ENCODE measurements around the gene RRH. TPM values are rescaled to one million over a fixed set of nuclear protein-coding genes. Genes with fewer than 3 reads are reported as not detected.

Gene RRH
- polyA plus RNA-seq, 1 donor (not counting 4 experiments of a cell fraction or from before 2014, with no cell fraction given), result 0.20 TPM

DNA sequence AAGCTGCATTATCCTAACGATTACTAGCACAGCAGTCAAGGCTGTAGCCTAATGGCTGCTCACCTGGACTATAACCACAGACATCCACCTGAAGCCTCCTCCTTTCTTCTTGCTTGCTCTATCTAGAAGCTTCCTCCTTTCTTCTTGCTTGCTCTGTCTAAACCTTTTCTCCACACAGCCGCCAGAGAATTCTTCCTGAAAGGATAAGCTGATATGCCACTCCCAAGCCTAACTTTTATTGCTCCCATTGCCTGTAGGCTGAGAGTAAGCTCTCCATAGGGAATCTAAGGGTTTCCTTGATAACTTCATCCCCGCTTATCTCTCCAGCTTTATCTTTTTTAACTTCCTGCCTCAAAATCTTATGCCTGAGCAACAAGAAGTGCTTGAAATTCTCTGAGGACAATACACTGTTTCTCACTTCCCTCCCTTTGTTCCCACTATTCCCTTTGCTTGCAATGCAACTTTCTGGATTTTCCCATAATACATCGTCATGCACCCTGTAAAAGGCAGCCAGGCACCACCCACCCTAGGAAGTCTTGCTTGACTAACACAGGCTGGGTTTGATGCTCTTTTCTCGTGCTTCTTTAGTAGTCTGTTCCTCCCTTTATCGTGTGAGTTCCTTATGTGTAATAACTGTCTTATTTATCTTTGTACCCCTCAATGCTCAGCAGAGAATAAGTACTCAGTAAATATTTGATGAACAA lies 18.8 kb downstream of the RRH start:
- DNase-seq (ENCODE audit: low read depth, low spot score) (no peak), FAIRE-seq (no peak)
- Histone ChIP-seq H3K27ac (ENCODE audit: control insufficient read depth, insufficient read depth, low read length) (no peak overlapping the region), H3K4me3 (ENCODE audit: control insufficient read depth in 2 of 3, extremely low read depth in 1 of 3, insufficient read depth in 2 of 3, low read depth in 1 of 3, low read length in 3 of 3) (no peak overlapping the region), H3K79me2 (ENCODE audit: control insufficient read depth, insufficient read depth, low read length) (no peaks in the 10 kb centered on the region), H3K36me3 (ENCODE audit: control insufficient read depth in 2 of 2, extremely low read depth in 1 of 2, insufficient read depth in 2 of 2, low read length in 2 of 2) (no peaks in the 10 kb centered on the region), H3K9me1 (ENCODE audit: control insufficient read depth, extremely low read depth, insufficient read depth, low read length) (no peaks in the 10 kb centered on the region), H4K20me1 (ENCODE audit: control insufficient read depth, extremely low read depth, insufficient read depth, low read length) (no peaks in the 10 kb centered on the region), H3K9ac (ENCODE audit: control insufficient read depth, extremely low read depth, insufficient read depth, low read length) (no peak overlapping the region), H3K9me3 (ENCODE audit: control insufficient read depth, low read depth, low read length) (no peaks in the 10 kb centered on the region), H2AFZ (ENCODE audit: control insufficient read depth, low read length) (no peak overlapping the region), H3K4me2 (ENCODE audit: control insufficient read depth, extremely low read depth, insufficient read depth, low read depth, low read length) (no peak overlapping the region), H3K4me1 (ENCODE audit: control insufficient read depth, extremely low read depth, insufficient read depth, low read length) (no peaks in the 10 kb centered on the region), H3K27me3 (ENCODE audit: control insufficient read depth, extremely low read depth, insufficient read depth, low read length) (no peaks in the 10 kb centered on the region)
- TF ChIP-seq EZH2 (IDR thresholded peaks at IDR 0.05; ENCODE audit: low read length), result no peak
- TF ChIP-seq, protein P1, sequence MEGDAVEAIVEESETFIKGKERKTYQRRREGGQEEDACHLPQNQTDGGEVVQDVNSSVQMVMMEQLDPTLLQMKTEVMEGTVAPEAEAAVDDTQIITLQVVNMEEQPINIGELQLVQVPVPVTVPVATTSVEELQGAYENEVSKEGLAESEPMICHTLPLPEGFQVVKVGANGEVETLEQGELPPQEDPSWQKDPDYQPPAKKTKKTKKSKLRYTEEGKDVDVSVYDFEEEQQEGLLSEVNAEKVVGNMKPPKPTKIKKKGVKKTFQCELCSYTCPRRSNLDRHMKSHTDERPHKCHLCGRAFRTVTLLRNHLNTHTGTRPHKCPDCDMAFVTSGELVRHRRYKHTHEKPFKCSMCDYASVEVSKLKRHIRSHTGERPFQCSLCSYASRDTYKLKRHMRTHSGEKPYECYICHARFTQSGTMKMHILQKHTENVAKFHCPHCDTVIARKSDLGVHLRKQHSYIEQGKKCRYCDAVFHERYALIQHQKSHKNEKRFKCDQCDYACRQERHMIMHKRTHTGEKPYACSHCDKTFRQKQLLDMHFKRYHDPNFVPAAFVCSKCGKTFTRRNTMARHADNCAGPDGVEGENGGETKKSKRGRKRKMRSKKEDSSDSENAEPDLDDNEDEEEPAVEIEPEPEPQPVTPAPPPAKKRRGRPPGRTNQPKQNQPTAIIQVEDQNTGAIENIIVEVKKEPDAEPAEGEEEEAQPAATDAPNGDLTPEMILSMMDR (optimal IDR thresholded peaks at IDR 0.05 in 1 of 3, IDR thresholded peaks at IDR 0.05 in 1 of 3, conservative IDR thresholded peaks at IDR 0.05 in 1 of 3; ENCODE audit: extremely low read depth in 1 of 3, insufficient read depth in 2 of 3, low read length in 3 of 3), result no peak
- dilution Hi-C loops (cut with MboI; ENCODE audit: extremely low pct_ligation_motif_present, low sequenced_read_pairs), result no loop called here

DNA sequence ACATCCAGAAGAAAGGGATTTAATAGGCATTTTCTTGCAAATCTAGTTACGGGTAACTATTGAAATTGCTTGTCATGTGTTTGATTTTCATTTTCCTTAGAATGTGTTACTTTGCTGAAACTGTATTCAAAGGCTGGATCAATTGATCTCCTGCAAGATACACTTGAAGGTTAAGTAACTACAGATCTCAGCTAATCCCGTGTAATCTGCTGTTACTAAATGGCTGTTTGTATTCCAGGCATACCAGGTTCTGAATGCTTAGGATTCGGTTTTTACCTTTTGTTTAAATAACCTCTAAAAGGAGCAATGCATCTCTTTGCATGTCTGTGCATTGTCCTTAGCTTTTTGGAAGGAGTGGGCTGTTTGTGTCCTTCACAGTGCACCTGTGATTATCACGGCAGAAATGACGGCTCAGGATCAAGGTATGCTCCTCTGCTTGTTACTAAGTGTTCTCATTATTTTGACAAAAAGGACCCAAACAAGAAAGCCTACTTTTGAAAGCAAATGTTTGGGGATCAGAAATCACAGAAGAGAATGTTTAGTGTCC lies 20.2 kb downstream of the RRH start, which contains the start of gene LRIT3:
Gene LRIT3 (plus strand): TSS at position 212 of the 547 bp plus-strand sequence. CDS start 95 bp downstream, at position 307.
- H3K27ac ChIP-seq (ENCODE audit: control insufficient read depth, insufficient read depth, low read length), result no peak within 1 kb of the TSS
- dilution Hi-C loops (cut with MboI; ENCODE audit: extremely low pct_ligation_motif_present, low sequenced_read_pairs), result no loop called here
- FAIRE-seq (no peak), DNase-seq (ENCODE audit: low read depth, low spot score) (no peak)
- H3K36me3 ChIP-seq (ENCODE audit: control insufficient read depth in 2 of 2, extremely low read depth in 1 of 2, insufficient read depth in 2 of 2, low read length in 2 of 2), result no peaks in the 10 kb centered on the region
- H3K4me1 ChIP-seq (ENCODE audit: control insufficient read depth, extremely low read depth, insufficient read depth, low read length), result no peaks in the 10 kb centered on the region
- no peaks in the 10 kb centered on the region for H3K27me3 ChIP-seq (ENCODE audit: control insufficient read depth, extremely low read depth, insufficient read depth, low read length)
- no peak within 1 kb of the TSS for H3K9ac ChIP-seq (ENCODE audit: control insufficient read depth, extremely low read depth, insufficient read depth, low read length)
- H3K4me2 ChIP-seq (ENCODE audit: control insufficient read depth, extremely low read depth, insufficient read depth, low read depth, low read length), result no peak within 1 kb of the TSS
- H3K9me3 ChIP-seq (ENCODE audit: control insufficient read depth, low read depth, low read length), result no peaks in the 10 kb centered on the region
- no peak within 1 kb of the TSS for H3K4me3 ChIP-seq (ENCODE audit: control insufficient read depth in 2 of 3, extremely low read depth in 1 of 3, insufficient read depth in 2 of 3, low read depth in 1 of 3, low read length in 3 of 3)
- no peaks in the 10 kb centered on the region for H3K79me2 ChIP-seq (ENCODE audit: control insufficient read depth, insufficient read depth, low read length)
- H2AFZ ChIP-seq (ENCODE audit: control insufficient read depth, low read length), result no peak within 1 kb of the TSS
- H3K9me1 ChIP-seq (ENCODE audit: control insufficient read depth, extremely low read depth, insufficient read depth, low read length), result no peaks in the 10 kb centered on the region
- TF ChIP-seq, protein P1 (optimal IDR thresholded peaks at IDR 0.05 in 1 of 3, IDR thresholded peaks at IDR 0.05 in 1 of 3, conservative IDR thresholded peaks at IDR 0.05 in 1 of 3; ENCODE audit: extremely low read depth in 1 of 3, insufficient read depth in 2 of 3, low read length in 3 of 3), result no peak
- no peak for TF ChIP-seq EZH2 (IDR thresholded peaks at IDR 0.05; ENCODE audit: low read length)
- no peaks in the 10 kb centered on the region for H4K20me1 ChIP-seq (ENCODE audit: control insufficient read depth, extremely low read depth, insufficient read depth, low read length)

Measured in keratinocyte (primary cell).